ENCODE measurements around the gene ACSBG1.
"Not testable (repeated sequence)": the region's sequence is repeated elsewhere in the genome, so short reads cannot be mapped to it uniquely, and the experiment has no call there.

Gene ACSBG1

DNA sequence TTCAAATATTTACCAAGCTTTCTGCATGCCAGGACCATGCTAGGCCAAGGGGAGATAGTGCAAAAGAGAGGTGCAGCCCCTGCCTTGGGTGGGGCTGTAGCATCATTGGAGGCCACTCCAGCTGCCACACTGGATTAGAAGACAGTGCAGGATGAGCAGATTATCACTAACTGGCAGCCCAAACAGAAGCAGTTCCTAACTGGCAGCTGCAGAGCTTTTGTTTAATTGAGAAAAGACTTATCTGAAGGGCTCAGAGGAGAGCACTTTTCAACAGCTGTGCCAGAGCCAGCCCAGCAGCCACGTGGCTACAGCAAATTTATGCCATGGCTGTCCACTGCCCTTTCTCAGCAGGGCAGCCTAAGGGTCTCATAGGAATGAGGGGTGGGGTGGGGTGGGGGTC lies 13.5 kb upstream of the ACSBG1 start:
- no peak for DNase-seq

DNA sequence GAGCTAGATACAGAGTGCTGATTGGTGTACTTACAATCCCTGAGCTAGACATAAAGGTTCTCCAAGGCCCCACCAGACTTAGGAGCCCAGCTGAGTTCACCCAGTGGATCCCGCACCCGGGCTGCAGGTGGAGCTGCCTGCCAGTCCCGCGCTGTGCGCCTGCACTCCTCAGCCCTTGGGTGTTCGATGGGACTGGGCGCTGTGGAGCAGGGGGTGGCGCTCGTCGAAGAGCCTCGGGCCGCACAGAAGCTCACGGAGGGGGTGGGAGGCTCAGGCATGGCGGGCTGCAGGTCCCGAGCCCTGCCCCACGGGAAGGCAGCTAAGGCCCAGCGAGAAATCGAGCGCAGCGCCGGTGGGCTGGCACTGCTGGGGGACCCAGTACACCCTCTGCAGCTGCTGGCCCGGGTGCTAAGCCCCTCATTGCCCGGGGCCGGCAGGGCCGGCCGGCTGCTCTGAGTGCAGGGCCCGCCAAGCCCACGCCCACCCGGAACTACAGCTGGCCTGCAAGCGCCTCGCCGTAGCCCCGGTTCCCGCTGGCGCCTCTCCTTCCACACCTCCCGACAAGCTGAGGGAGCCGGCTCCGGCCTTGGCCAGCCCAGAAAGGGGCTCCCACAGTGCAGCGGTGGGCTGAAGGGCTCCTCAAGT lies 11.7 kb upstream of the ACSBG1 start:
- not testable (repeated sequence) for DNase-seq

DNA sequence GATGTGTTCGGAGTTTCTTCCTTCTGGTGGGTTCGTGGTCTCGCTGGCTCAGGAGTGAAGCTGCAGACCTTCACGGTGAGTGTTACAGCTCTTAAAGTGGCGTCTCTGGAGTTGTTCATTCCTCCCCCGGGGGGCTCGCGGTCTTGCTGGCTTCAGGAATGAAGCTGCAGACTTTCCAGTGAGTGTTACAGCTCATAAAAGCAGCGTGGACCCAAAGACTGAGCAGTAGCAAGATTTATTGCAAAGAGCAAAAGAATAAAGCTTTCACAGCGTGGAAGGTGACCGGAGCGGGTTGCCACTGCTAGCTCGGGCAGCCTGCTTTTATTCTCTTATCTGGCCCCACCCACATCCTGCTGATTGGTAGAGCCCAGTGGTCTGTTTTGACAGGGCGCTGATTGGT lies 11.0 kb upstream of the ACSBG1 start:
- DNase-seq = not testable (repeated sequence)

DNA sequence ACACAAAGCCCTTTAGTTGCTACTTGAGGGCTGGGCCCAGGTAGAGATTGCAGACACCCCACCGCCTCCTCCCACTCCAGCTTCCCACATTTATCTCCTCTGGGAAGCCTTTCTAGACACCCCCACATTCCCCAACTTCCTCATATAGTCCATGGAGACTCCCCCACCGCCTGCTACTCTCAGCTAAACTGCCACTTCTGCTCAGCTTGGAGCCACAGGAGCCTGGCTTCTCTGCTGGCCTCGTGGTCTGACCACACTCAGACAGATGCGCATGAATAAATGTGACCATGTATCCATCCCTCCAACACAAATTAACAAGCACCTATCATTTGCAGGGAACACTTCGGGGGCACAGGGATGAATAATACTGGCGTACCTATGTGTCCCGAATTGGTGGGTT lies 10.5 kb upstream of the ACSBG1 start:
- DNase-seq = no peak

DNA sequence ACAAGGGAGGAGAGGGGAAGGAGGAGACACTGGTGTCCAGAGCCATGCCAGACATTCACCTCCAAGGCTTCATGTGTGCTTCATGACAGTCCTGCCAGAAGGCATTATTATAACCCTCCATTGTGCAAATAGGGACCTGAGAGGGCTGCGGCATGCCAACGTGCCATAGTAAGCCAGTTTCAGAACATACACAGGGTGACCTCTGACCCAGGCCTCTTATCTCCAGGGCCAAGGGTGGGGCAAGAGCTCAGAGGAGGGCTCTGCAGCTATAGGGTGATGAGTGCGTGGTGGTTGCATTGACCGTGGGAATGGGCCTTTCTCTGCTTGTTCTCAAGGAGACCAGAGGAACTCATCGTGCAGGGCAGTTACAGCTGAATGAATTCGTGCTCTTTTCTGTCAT lies 9.7 kb upstream of the ACSBG1 start:
- no peak for DNase-seq

DNA sequence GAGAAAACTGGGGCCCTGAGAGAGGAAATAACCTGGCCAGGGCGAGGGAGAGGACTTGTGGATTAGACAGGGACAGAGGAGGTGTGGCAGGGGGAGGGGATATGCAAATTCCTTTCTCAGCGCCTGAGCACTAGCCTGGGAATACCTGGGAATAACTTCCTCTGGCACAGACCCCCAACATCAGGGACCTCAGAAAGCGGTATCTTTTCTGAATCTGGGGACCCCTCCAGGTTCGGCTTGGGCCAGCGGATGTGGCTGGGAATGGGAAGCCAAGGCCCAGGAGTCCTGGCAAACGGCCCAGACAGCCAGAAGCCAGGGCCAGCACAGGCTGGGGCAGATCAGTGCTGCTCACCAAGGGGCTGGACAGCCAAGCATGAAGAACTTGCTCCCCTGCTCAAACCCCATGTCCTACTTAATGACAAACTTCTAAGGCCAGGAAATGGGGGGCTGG lies 9.2 kb upstream of the ACSBG1 start:
- no peak for DNase-seq

DNA sequence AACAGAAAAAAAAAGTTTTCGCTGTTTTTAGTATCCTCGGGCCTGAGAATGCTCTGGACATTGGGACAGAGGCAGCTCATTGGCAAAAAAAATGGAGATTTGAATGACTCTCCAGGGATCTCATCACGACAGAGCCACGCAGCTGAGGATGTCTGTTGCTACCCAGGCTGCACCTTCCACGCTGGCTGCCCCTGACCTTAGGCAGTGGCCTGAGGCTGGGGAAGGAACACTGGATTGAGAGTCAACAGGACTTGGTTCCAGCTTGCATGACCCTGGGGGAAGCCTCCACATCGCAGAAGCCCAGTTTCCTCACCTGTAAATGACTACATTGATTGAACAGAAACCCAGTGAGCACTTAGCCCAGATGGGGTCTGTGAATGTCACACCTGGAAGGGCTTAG lies 8.7 kb upstream of the ACSBG1 start:
- DNase-seq = no peak

DNA sequence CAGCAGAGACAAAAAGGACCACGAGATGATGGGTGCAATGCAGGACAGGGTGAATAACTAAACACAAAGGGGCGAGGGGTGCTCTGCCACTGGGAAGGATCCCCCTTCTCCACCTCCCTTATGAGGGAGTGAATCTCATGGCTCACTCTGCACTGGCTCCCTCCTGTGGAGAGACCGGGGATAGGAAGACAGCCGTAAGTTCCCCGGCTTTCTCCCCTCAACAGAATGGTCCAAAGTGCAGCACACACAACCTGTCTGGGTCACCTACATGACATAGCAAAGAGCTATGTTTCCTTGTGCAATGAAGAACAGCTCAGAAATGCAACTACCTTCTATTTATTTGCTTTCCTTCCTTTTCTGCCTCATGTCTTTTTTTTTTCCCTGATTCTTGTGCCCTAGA lies 7.8 kb upstream of the ACSBG1 start:
- peak; percentile 56 for DNase-seq

DNA sequence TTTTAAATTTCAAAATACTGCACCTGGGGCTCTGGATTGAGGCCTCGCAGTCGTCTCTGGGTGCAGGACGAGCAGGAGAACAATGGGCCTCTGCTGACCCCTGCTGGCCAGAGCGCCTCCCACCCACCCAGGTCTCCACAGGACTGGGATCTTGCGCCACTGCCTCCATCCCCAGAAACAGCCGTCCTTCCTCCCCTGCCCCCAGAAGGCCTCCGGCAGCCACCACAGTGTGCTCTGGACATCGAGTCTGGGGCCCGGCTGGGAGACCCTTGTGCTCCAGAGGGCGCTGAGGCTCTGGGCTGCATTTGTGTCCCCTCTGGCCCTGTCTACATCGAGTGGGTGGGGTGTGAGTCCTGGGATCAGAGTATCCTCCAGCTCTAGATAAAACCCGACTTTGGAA lies 6.7 kb upstream of the ACSBG1 start:
- DNase-seq = peak; percentile 71

DNA sequence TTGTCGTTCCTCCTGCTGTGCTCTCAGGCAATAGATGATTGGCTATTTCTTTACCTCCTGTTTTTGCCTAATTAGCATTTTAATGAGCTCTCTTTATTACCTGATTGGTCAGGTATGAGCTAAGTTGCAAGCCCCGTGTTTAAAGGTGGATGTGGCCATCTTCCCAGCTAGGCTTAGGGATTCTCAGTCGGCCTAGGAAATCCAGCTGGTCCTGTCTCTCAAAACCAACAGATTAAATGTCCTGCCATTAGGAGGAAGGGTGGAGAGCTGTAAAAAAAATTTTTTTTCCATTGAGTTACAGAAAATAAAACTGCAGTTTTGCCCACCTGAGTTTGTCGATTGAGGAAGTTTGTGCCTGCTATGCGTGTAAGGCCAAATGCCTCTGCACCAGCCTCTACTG lies 5.4 kb upstream of the ACSBG1 start:
- DNase-seq = no peak

DNA sequence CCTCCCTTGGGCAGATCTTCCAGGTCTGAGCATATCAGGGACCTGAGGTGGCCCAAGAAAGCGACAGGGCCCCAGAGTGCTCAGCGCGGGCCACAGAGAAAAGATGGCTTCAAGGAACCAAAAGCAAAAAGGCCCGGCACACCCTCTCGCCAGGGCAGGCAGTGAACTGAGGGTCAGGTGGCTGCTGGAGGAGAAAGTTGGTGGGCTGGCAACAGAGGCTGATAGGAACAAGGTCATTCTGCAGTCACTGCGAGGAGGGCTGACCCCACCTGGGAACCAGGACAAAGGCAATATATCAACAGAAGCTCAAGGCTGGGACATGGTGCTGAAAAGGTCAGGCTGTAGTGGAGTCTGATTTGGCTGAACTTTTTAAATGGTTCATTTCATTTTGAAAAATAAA lies 2.8 kb upstream of the ACSBG1 start:
- no peak for DNase-seq

DNA sequence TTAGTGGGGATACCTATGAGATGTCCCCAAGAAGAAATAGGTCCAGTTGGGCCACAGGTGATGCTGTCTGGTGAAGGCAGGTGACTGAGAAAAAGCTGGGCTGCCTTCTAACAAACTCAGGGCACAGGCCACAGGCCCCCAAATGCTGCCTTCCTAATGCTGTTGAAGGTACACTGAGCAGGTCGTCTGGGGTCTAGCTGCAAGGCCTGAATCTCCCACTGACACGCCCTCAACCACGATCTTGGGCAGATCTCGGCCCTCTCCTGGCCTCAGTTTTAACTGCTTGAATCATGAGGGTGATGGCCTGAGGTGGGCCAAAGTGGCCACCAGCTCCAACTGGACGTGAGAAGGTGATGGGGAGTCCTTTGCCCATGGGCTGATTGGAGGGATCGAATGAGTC lies 2.1 kb upstream of the ACSBG1 start:
- DNase-seq = no peak

DNA sequence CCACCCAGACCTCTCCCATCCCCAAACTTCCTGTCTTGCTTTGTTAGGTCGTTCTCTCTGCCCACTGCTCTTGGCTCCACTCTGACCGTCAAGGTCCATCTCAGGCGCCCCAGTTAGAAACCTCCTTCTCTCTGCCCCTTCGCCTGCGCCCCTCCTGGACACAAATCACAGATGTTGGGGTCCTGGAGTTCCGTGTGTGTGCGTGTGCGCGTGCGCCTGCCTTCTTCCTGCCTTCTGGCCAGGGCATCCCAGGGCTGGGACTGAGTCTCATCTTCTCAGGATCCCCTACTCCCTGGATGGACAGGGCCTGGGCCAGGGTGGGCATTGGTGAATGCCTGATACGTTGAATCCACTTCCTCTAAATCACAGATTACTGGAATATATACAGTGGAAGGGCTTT lies 869 bp downstream of the ACSBG1 start:
- no peak for DNase-seq

DNA sequence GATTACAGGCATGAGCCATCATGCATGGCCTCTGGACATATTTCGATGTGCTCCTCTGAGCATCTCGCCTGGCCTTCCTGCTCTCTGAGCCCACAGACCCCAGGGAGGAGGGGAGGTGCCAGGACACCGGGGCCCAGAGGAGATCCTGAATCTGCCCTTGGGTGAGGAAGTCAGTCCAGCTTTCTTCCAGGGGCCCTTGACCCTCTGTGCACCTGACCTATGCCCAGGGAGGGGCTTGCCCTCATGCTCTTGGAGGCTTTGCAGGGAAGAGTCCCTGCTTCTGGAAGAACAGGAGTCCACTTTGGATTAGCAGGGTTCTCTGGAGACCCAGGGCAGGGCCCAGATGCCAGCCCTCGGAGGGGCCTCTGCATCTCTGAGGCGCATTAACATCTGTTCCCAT lies 1.4 kb downstream of the ACSBG1 start:
- DNase-seq = no peak

DNA sequence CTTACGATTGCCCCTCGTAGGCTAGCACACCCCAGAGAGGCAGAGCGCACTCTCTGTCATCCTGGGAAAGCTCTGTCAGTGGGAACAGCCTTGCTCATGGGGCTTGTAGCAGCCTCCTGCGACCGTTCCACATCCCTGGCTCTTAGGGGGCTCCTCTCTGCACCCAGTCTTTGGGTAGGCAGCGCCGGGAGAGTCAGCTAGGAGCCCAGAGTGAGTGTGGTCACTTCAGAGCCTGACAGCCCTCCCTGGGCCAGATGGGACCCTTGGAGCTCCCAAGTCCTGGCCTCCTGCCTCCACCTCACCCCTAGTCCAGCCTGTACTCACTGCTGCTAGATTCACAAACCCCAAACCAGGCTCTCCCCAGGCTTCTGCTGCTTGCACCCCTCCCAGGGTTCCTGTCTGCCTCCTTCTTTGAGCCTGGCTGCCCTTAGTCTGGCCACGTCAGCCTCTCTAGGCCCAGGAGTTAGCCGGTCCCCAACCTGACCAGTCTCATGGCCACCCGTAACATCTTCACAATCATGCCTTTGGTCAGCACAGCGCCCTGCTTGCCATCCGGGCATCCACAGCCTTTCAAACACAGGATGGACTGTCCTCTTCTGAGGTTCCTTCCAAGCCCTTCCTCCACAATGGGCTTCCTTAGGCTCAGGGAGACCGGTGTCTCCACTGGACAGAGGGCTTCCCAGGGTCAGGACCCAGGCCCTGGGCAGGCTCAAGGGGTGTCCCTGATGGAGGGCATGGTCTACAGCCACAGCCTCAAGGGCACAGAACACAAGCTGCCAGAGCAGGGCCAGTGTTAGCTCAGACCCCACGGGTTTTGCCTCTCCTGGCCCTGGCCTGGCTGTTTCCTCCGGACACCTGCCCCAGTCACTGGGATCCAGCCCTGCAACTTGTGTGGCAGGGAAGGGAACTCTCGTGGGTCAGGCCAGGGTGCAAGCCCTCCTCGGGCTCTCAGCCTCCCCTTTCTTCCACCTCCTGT lies 4.6 kb downstream of the ACSBG1 start:
- no peak for DNase-seq

DNA sequence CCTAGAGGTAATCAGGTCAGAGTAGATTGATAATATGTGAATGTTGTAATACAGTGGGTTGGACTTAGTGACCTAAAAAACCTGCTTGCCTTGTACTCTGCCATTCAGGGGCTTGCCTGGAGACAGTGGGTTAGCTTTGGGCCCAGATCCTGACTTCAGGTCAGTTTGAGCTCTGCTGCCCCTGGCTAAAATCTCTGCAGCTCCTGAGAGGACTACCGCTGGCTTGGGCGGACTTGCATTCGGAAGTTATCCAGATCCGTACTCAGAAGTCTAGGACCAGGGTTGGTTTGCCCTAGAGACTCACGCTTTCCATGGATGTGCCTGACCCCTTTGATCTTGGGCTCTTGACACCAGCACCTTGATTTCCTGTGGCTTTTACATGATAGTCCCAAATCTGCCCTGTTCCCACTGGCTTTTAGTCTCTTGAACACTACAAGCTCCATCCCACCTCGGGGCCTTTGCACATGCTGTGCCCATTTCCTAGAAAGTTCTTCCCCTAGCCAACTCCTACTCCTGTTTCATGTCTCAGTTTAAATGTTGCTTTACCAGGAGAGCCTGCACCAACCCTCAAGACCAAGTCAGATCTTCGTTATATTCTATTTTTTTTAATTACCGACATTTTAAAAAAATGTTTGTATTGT lies 5.9 kb downstream of the ACSBG1 start:
- no peak for DNase-seq

DNA sequence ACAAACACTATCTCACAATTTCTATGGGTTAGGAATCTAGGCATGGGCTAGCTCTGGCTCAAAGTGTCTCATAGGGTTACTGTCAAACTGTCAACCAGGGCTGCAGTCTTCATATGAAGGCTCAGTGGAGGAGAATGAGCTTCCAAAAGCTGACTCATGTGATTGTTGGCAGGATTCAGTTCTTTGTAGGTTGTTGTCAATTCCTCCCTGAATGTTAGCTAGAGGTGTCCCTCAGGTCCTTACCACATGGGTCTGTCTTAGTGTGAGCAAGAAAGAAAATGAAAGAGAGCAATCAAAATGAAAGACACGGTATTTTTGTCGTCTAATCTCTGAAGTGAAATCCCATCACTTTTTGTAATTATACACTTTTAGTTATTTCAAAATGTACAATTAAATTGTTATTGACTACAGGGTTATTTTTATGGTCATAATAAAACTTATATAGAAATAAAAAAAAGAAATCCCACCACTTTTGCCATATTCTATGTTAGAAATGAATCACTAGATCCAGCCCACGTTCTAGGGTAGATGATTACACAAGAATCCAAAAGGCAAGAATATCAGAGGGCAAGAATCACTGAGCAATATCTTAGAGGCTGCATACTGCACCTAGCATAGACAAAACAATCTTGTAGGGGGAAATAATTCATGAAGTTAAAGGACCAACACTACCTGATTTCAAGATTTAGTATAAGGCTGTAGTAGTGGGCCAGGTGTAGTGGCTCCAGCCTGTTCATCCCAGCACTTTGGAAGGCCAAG lies 8.4 kb downstream of the ACSBG1 start:
- no peak for DNase-seq

DNA sequence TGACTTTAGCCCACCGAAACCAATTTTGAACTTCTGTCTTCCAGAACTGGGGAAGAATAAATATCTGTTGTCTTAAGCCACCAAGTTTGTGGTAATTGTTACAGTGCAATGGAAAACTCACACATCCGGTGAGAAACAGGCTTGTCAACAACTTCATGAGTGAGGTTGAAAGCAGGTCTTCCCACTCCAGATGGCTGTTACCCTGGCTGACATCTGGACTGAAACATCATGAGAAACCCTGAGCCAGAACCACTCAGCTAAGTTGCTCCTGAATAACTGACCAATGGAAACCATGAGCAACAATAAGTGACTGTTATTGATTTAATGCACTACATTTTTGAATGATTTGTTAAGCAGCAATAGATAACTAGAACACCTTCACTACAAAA lies 10.3 kb downstream of the ACSBG1 start:
- DNase-seq = no peak

DNA sequence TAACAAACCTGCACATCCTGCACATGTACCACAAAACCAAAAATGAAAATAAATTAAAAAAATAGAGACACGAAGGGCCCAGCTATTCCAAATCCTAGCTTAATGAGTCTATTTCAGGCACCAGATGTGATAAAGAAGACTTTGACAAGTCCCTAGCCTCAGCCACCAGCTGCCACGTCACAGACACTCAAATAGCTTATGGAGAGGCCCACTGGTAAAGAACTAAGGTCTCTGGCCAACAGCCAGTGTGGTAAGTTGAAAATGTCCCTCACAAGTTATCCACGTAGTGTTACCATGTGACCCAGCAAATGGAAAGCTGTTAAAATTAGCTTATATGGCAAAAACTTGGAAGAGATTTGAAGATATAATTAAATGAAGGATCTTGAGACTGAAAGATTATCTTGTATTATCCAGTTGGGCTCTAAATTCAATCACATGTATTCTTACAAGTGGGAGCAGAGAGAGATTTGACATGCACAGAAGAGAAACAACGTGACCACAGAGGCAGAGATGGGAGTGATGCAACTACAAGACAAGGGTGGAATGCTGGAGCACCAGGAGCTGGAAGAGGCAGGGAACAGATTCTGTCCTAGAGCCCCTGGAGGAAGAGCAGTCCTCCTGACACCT lies 10.9 kb downstream of the ACSBG1 start:
- no peak for DNase-seq

DNA sequence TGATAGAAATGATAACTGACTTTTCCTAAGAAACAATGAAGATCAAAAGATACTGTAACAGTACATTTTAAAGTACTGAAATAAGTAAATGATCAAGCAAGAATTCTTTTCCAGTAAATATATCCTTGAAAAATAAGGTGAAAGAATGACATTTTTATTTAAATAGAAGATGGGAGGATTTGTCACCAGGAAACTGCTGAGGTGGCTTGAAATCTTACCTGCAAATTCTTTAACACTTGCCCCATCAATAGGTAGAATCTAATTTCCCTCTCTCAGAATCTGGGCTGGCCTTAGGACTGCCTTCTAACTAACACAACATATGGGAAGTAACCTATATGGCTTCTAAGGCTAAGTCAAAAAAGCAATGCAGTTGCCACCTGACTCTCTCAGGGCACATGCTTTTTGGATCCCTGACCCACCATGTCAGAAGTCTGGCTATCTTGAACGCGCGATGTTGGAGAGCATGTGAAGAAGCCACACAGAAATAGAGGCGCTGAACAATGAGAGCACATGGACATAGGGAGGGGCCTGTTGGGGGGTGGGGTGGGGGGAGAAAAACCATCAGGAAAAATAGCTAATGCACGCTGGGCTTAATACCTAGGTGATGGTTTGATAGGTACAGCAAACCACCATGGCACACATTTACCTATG lies 11.5 kb downstream of the ACSBG1 start:
- no peak for DNase-seq

DNA sequence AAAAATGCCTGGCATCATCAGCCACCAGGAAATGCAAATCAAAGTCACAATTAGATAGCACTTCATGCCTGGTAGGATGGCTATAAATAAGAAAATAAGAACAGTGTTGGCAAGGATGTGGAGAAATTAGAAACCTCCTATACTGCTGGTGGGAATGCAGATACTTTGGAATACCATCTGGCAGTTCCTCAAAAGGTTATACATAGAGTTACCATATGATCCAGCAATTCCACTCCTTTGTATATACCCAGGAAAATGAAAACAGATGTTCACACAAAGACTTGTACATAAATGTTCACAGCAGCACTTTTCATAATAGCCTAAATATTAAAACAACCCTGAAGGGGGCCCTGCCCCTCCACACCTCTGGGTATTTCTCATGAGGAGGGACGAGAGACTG lies 13.7 kb downstream of the ACSBG1 start:
- DNase-seq = peak; percentile 88

Data from NCI-H69 (cell line).